ENCODE data around the gene NCOA1.

- TF ChIP-seq CTCF (IDR thresholded peaks at IDR 0.05; ENCODE audit: extremely low read depth in 1 of 2, insufficient read depth in 1 of 2, low read depth in 1 of 2, low read length in 2 of 2): no peak
- no peak for TF ChIP-seq POLR2AphosphoS5 (IDR thresholded peaks at IDR 0.05; ENCODE audit: insufficient read depth, low read depth, low read length)
- TF ChIP-seq GATA2 (IDR thresholded peaks at IDR 0.05; ENCODE audit: insufficient read depth, insufficient read length, low read depth, low read length): no peak
- no peak for TF ChIP-seq POLR2A (IDR thresholded peaks at IDR 0.05; ENCODE audit: low read depth, low read length)
- TF ChIP-seq MYC (IDR thresholded peaks at IDR 0.05; ENCODE audit: low read depth, low read length): no peak
- no peak for TF ChIP-seq EZH2 (IDR thresholded peaks at IDR 0.05; ENCODE audit: borderline replicate concordance, low read depth, low read length, severe bottlenecking)
- no peak for TF ChIP-seq MAX (IDR thresholded peaks at IDR 0.05; ENCODE audit: insufficient read depth, insufficient read length)
Observed at GRCh38 chr2:24762518-24762917, 271.5 kb downstream of the NCOA1 start.

All from endothelial cell of umbilical vein (primary cell).